ENCODE measurements around the gene GGTLC2. TPM values are rescaled to one million over a fixed set of nuclear protein-coding genes. Genes with fewer than 3 reads are reported as not detected.
A peak's percentile ranks its signal among the peaks of the same experiment; 100 is the strongest.

GGTLC2 gene
- total and polyA plus RNA-seq, 5 donors from 2014 or later: 0.24 TPM; not detected in 4

GRCh38 chr22:22674467-22674866 is 30.1 kb downstream of the GGTLC2 start:
- Mint-ChIP-seq H3K9me3 (no peaks in the 10 kb centered on the region), H3K27ac (no peak overlapping the region), H3K4me1 (no peaks in the 10 kb centered on the region), H3K27me3 (peaks cover 17% of the 10 kb centered on the region), H3K4me3 (no peak overlapping the region), H3K36me3 (no peaks in the 10 kb centered on the region)
- no peaks in the 10 kb centered on the region for H3K9me3 ChIP-seq (ENCODE audit: control insufficient read depth in 2 of 2, low read length in 2 of 2)
- H3K4me1 ChIP-seq (ENCODE audit: control insufficient read depth, insufficient read depth, low read length, poor library complexity, severe bottlenecking): no peaks in the 10 kb centered on the region
- H3K36me3 ChIP-seq (ENCODE audit: control insufficient read depth, insufficient read depth, low read length): no peaks in the 10 kb centered on the region
- peaks cover 2% of the 10 kb centered on the region for H3K27me3 ChIP-seq (ENCODE audit: control insufficient read depth, insufficient read depth, low read length)
- ATAC-seq (ENCODE audit: low read depth in 2 of 2) (no peak), DNase-seq (no peak)
- no peak overlapping the region for H3K4me3 ChIP-seq (ENCODE audit: low read depth, low read length)
- no peak overlapping the region for H3K27ac ChIP-seq (ENCODE audit: insufficient read depth, low read length, poor library complexity, severe bottlenecking)

DNA sequence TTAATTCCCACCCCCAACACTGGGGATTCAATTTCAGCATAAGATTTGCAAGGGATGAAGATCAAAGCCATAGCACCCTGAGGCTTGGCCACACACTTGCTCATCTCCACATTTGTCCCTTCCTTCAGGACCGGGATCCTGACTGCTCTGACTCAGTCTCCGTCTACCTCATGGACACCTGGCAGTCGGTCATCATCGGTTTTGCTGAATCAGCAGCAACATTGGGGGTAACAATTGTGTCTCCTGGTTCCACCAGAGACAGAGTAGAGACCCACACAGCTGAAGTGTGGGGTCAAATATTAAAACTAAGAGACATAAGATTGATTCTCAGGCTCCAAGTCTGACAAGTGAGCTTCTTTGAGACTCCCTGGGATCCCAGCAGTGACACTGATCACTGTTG is 34.6 kb downstream of the GGTLC2 start:
- Mint-ChIP-seq H3K9me3 (no peaks in the 10 kb centered on the region), H3K27ac (no peak overlapping the region), H3K36me3 (no peaks in the 10 kb centered on the region), H3K4me1 (no peaks in the 10 kb centered on the region), H3K27me3 (peaks cover 8% of the 10 kb centered on the region), H3K4me3 (no peak overlapping the region)
- Histone ChIP-seq H3K27me3 (ENCODE audit: control insufficient read depth, insufficient read depth, low read length) (peaks cover 2% of the 10 kb centered on the region), H3K9me3 (ENCODE audit: control insufficient read depth in 2 of 2, low read length in 2 of 2) (no peaks in the 10 kb centered on the region), H3K36me3 (ENCODE audit: control insufficient read depth, insufficient read depth, low read length) (no peaks in the 10 kb centered on the region), H3K4me1 (ENCODE audit: control insufficient read depth, insufficient read depth, low read length, poor library complexity, severe bottlenecking) (no peaks in the 10 kb centered on the region), H3K27ac (ENCODE audit: insufficient read depth, low read length, poor library complexity, severe bottlenecking) (no peak overlapping the region), H3K4me3 (ENCODE audit: low read depth, low read length) (no peak overlapping the region)
- no peak for DNase-seq
- no peak for ATAC-seq (ENCODE audit: low read depth in 2 of 2)

DNA sequence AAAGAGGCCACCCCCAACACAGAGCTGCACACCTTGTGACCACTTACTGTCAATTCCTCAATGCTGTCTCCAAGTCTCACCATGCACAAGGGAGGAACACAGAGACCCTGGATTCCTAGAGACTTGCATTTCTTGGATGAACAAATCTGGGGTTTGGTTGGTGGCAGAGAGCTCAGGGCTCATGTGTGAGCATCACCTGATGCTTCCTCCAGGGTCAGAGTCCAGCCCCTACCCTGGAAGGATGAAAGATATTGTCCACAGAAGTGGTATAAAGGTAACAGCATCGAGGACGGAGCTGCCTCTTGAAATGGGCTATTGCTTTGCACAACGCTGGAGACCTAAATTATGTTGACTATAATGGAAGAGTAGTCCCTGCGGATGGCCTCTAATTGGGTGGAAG is 36.0 kb downstream of the GGTLC2 start:
- Mint-ChIP-seq H3K9me3 (no peaks in the 10 kb centered on the region), H3K4me3 (no peak overlapping the region), H3K27ac (no peak overlapping the region), H3K27me3 (peaks cover 4% of the 10 kb centered on the region), H3K4me1 (no peaks in the 10 kb centered on the region), H3K36me3 (no peaks in the 10 kb centered on the region)
- H3K36me3 ChIP-seq (ENCODE audit: control insufficient read depth, insufficient read depth, low read length): no peaks in the 10 kb centered on the region
- no peak overlapping the region for H3K27ac ChIP-seq (ENCODE audit: insufficient read depth, low read length, poor library complexity, severe bottlenecking)
- ATAC-seq (ENCODE audit: low read depth in 2 of 2): no peak
- no peaks in the 10 kb centered on the region for H3K9me3 ChIP-seq (ENCODE audit: control insufficient read depth in 2 of 2, low read length in 2 of 2)
- no peak overlapping the region for H3K4me3 ChIP-seq (ENCODE audit: low read depth, low read length)
- no peak for DNase-seq
- H3K4me1 ChIP-seq (ENCODE audit: control insufficient read depth, insufficient read depth, low read length, poor library complexity, severe bottlenecking): no peaks in the 10 kb centered on the region
- peaks cover 2% of the 10 kb centered on the region for H3K27me3 ChIP-seq (ENCODE audit: control insufficient read depth, insufficient read depth, low read length)

- H3K36me3 Mint-ChIP-seq: no peaks in the 10 kb centered on the region
- no peaks in the 10 kb centered on the region for H3K9me3 ChIP-seq (ENCODE audit: control insufficient read depth in 2 of 2, low read length in 2 of 2)
- no peaks in the 10 kb centered on the region for H3K4me1 Mint-ChIP-seq
- no peaks in the 10 kb centered on the region for H3K4me1 ChIP-seq (ENCODE audit: control insufficient read depth, insufficient read depth, low read length, poor library complexity, severe bottlenecking)
- H3K4me3 ChIP-seq (ENCODE audit: low read depth, low read length): no peak overlapping the region
- H3K9me3 Mint-ChIP-seq: no peaks in the 10 kb centered on the region
- H3K36me3 ChIP-seq (ENCODE audit: control insufficient read depth, insufficient read depth, low read length): no peaks in the 10 kb centered on the region
- no peak overlapping the region for H3K27ac ChIP-seq (ENCODE audit: insufficient read depth, low read length, poor library complexity, severe bottlenecking)
- H3K4me3 Mint-ChIP-seq: no peak overlapping the region
- H3K27ac Mint-ChIP-seq: no peak overlapping the region
- peaks cover 4% of the 10 kb centered on the region for H3K27me3 Mint-ChIP-seq
- ATAC-seq (ENCODE audit: low read depth in 2 of 2) (no peak), DNase-seq (no peak)
- no peaks in the 10 kb centered on the region for H3K27me3 ChIP-seq (ENCODE audit: control insufficient read depth, insufficient read depth, low read length)
Measured at GRCh38 chr22:22681221-22681739, 36.9 kb downstream of the GGTLC2 start.

GRCh38 chr22:22682196-22682595 is 37.8 kb downstream of the GGTLC2 start:
- Mint-ChIP-seq H3K4me1 (no peaks in the 10 kb centered on the region), H3K27me3 (no peaks in the 10 kb centered on the region), H3K9me3 (no peaks in the 10 kb centered on the region), H3K27ac (no peak overlapping the region), H3K36me3 (no peaks in the 10 kb centered on the region), H3K4me3 (no peak overlapping the region)
- Histone ChIP-seq H3K36me3 (ENCODE audit: control insufficient read depth, insufficient read depth, low read length) (no peaks in the 10 kb centered on the region), H3K4me3 (ENCODE audit: low read depth, low read length) (no peak overlapping the region), H3K27ac (ENCODE audit: insufficient read depth, low read length, poor library complexity, severe bottlenecking) (no peak overlapping the region), H3K27me3 (ENCODE audit: control insufficient read depth, insufficient read depth, low read length) (no peaks in the 10 kb centered on the region), H3K4me1 (ENCODE audit: control insufficient read depth, insufficient read depth, low read length, poor library complexity, severe bottlenecking) (no peaks in the 10 kb centered on the region), H3K9me3 (ENCODE audit: control insufficient read depth in 2 of 2, low read length in 2 of 2) (no peaks in the 10 kb centered on the region)
- DNase-seq: no peak
- no peak for ATAC-seq (ENCODE audit: low read depth in 2 of 2)

DNA sequence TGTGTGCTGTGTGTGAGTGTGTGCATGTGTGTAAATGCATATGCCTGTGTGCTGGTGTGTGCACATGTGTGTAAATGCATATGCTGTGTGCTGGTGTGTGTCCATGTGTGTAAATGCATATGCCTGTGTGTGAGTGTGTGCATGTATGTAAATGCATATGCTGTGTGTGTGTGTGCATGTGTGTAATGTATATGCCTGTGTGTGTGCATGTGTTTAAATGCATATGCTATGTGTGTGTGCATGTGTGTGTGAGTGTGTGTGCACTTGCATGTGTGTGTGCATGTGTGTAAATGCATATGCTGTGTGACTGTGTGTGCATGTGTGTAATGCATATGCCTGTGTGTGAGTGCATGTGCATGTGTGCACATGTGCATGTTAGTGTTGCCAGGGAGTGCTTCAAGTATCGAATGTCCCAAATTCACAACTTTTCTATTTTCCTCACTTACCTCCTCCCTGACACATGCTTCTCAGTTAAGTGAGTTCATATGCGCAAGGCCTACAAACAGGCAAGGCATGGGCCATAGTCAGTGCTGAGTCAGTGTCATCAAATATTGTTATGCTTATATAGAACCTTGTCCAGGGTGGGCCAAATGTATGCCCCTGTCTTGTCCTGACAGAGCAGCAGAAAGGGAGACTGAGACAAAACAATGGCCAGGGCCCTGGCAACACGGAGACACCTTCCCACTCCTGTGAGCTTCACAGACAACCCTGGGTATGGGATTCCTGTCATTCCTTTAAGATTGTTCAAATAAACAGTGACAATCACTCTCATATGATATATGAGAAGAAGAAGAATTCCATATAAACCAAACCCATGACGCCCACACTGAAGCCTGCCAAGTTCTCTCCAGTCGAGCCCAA is 38.6 kb downstream of the GGTLC2 start:
- no peaks in the 10 kb centered on the region for H3K36me3 Mint-ChIP-seq
- peaks cover 4% of the 10 kb centered on the region for H3K27me3 Mint-ChIP-seq
- no peak for ATAC-seq (ENCODE audit: low read depth in 2 of 2)
- no peaks in the 10 kb centered on the region for H3K27me3 ChIP-seq (ENCODE audit: control insufficient read depth, insufficient read depth, low read length)
- H3K4me1 Mint-ChIP-seq: no peaks in the 10 kb centered on the region
- H3K4me3 Mint-ChIP-seq: no peak overlapping the region
- no peaks in the 10 kb centered on the region for H3K36me3 ChIP-seq (ENCODE audit: control insufficient read depth, insufficient read depth, low read length)
- DNase-seq: no peak
- H3K9me3 ChIP-seq (ENCODE audit: control insufficient read depth in 2 of 2, low read length in 2 of 2): no peaks in the 10 kb centered on the region
- peak overlapping the region in 1 of 3 donors; percentile 17 for H3K27ac Mint-ChIP-seq
- no peak overlapping the region for H3K4me3 ChIP-seq (ENCODE audit: low read depth, low read length)
- no peaks in the 10 kb centered on the region for H3K9me3 Mint-ChIP-seq
- H3K4me1 ChIP-seq (ENCODE audit: control insufficient read depth, insufficient read depth, low read length, poor library complexity, severe bottlenecking): no peaks in the 10 kb centered on the region
- H3K27ac ChIP-seq (ENCODE audit: insufficient read depth, low read length, poor library complexity, severe bottlenecking): no peak overlapping the region

GRCh38 chr22:22683668-22684361 is 39.4 kb downstream of the GGTLC2 start:
- Histone ChIP-seq H3K4me3 (ENCODE audit: low read depth, low read length) (no peak overlapping the region), H3K27ac (ENCODE audit: insufficient read depth, low read length, poor library complexity, severe bottlenecking) (no peak overlapping the region), H3K4me1 (ENCODE audit: control insufficient read depth, insufficient read depth, low read length, poor library complexity, severe bottlenecking) (no peaks in the 10 kb centered on the region), H3K9me3 (ENCODE audit: control insufficient read depth in 2 of 2, low read length in 2 of 2) (no peaks in the 10 kb centered on the region), H3K27me3 (ENCODE audit: control insufficient read depth, insufficient read depth, low read length) (no peaks in the 10 kb centered on the region), H3K36me3 (ENCODE audit: control insufficient read depth, insufficient read depth, low read length) (no peaks in the 10 kb centered on the region)
- no peaks in the 10 kb centered on the region for H3K9me3 Mint-ChIP-seq
- ATAC-seq (ENCODE audit: low read depth in 2 of 2) (no peak), DNase-seq (no peak)
- no peaks in the 10 kb centered on the region for H3K4me1 Mint-ChIP-seq
- H3K36me3 Mint-ChIP-seq: no peaks in the 10 kb centered on the region
- H3K27me3 Mint-ChIP-seq: peaks cover 5% of the 10 kb centered on the region
- H3K4me3 Mint-ChIP-seq: no peak overlapping the region
- H3K27ac Mint-ChIP-seq: no peak overlapping the region

Measured in CD4-positive, CD25-positive, alpha-beta regulatory T cell (primary cell).